ENCODE results near the gene DOLPP1. TPM values are rescaled to one million over a fixed set of nuclear protein-coding genes. Genes with fewer than 3 reads are reported as not detected.
A peak's percentile ranks its signal among the peaks of the same experiment; 100 is the strongest.
"Not testable (repeated sequence)": the region's sequence is repeated elsewhere in the genome, so short reads cannot be mapped to it uniquely, and the experiment has no call there.

Gene DOLPP1, protein sequence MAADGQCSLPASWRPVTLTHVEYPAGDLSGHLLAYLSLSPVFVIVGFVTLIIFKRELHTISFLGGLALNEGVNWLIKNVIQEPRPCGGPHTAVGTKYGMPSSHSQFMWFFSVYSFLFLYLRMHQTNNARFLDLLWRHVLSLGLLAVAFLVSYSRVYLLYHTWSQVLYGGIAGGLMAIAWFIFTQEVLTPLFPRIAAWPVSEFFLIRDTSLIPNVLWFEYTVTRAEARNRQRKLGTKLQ
- total RNA-seq (10 to 100 TPM; 14.0 to 14.4 TPM), polyA plus RNA-seq (ENCODE audit: insufficient read depth, low read depth, low replicate concordance) (17.9 TPM)
- long read RNA-seq, donor 1, transcript DOLPP1-202 (8 exons, 2,177 nt): major isoform, 9 of 9 reads
- long read RNA-seq, donor 1, partial matches to known transcripts: 0 of 9 reads
- long read RNA-seq, donor 1, other reads (novel, unspliced or antisense): 0 of 9 reads
- long read RNA-seq, donor 2, partial matches to known transcripts: 0 of 4 reads
- long read RNA-seq, donor 2, other reads (novel, unspliced or antisense): 0 of 4 reads

DNA sequence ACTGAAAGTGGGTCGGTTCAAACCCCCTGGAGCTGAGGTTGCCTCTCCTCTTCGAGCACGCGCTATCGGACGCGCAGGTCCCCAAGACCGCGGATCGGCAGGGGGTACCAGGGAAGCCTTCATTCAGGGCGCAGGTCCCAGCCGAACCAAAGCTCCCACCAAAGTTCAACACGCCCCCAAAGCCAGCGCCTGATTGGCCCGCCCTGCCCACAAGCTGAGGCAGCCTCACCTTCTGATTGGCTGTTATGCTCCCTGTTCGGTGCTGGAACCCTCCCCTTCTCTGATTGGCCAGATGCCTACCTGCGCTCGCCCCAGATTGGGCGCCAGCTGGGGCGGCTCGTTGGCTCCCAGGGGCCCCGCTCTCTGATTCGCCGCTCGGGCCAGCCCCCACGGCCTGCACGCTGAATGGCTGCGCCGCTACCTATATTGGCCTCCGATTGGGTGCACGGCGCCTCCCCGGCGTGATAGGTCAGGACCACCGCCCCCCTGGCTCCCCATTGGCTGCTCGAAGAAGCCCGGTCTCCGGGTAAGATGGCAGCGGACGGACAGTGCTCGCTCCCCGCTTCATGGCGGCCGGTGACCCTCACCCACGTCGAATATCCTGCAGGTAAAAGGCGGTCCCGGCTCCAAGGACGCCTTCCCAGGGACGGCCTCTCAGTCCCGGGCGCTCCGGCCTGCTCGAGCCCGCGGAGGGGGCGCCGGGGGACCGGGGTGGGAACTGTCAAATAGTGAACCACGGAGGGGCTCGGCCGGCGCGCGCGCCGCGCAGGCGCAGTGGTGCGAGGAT is at the start of gene DOLPP1:
Gene DOLPP1 (plus strand): TSS at position 511 of the 787 bp plus-strand sequence. CDS start 21 bp downstream, at position 532.
- intact Hi-C loops (cut with DNase I; ENCODE audit: low total_unique reads): no loop called here
- H3K36me3 ChIP-seq (ENCODE audit: low read depth, missing control alignments): no peaks in the 10 kb centered on the region
- peaks cover 12% of the 10 kb centered on the region for H3K4me1 ChIP-seq
- TF ChIP-seq POLR2A (IDR thresholded peaks at IDR 0.05): no peak
- TF ChIP-seq, protein P1, sequence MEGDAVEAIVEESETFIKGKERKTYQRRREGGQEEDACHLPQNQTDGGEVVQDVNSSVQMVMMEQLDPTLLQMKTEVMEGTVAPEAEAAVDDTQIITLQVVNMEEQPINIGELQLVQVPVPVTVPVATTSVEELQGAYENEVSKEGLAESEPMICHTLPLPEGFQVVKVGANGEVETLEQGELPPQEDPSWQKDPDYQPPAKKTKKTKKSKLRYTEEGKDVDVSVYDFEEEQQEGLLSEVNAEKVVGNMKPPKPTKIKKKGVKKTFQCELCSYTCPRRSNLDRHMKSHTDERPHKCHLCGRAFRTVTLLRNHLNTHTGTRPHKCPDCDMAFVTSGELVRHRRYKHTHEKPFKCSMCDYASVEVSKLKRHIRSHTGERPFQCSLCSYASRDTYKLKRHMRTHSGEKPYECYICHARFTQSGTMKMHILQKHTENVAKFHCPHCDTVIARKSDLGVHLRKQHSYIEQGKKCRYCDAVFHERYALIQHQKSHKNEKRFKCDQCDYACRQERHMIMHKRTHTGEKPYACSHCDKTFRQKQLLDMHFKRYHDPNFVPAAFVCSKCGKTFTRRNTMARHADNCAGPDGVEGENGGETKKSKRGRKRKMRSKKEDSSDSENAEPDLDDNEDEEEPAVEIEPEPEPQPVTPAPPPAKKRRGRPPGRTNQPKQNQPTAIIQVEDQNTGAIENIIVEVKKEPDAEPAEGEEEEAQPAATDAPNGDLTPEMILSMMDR (IDR thresholded peaks at IDR 0.05): peak in 2 of 3 experiments; percentile 23 to 27
- peak; percentile 99 for DNase-seq
- H3K4me3 ChIP-seq: peak within 1 kb of the TSS; percentile 86
- 1% methylated on average over 18 to 64 of the region's 70 CpGs for WGBS, 2 donors
- peak within 1 kb of the TSS; percentile 81 to 91 for H3K27ac ChIP-seq
- H3K9me3 ChIP-seq: no peaks in the 10 kb centered on the region
- no peaks in the 10 kb centered on the region for H3K27me3 ChIP-seq

DNA sequence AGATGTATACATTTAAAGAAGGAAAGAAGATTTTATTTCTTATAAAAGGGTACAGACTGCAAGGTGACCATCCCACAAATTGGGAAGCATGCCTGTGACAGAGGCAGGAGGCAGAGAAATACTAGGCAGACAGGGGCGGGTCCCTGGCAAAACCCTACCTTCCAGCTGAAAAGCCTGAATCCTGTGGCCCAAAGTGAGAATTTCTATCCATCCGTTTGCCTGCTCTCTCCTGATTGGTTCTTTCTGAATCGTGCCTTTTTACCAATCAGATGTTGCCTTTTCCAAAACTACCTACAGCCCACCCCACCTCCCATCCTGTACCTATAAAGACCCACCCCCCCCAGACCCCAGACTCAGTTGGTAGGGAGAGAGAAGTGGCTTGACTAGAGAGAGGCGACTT is 49.4 kb upstream of the DOLPP1 start:
- H3K9me3 ChIP-seq: no peaks in the 10 kb centered on the region
- no peaks in the 10 kb centered on the region for H3K36me3 ChIP-seq (ENCODE audit: low read depth, missing control alignments)
- H3K4me3 ChIP-seq: no peak overlapping the region
- 65 to 70% methylated on average over 4 of the region's 4 CpGs for WGBS, 2 donors
- H3K4me1 ChIP-seq: peaks cover 17% of the 10 kb centered on the region
- H3K27ac ChIP-seq: no peak overlapping the region
- intact Hi-C loops (cut with DNase I; ENCODE audit: low total_unique reads): no loop called here
- no peak for TF ChIP-seq POLR2A (IDR thresholded peaks at IDR 0.05)
- TF ChIP-seq, protein P1 (IDR thresholded peaks at IDR 0.05): no peak
- H3K27me3 ChIP-seq: no peaks in the 10 kb centered on the region
- DNase-seq: no peak

DNA sequence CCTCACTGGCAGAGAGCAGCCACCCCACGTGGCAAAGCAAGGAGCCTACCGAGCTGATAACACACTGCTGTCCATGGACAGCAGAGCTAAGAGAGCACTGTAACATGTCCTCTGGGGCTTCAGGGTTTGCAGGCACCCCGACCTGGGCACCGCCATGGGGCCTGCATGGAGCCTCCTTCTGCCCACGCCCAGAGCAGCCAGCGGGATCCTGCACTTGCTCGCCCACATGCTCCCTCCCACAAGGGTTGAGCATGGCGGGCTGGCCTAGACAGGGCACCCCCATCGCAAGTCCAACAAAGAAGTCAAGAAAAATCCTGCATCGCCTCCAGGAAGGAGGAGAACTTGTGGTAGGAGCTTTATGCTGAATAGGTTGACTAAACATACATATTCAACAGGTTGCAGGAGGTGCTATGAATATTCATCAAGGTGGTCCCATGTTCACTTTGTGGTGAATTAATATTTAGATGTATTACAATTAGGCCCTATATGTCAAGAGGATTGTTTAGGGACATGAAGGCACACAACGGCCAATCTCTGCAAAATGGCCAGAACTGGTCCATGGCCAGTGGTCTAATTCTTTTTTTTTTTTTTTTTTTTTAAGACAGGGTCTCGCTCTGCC is 48.3 kb upstream of the DOLPP1 start:
- no peak for TF ChIP-seq POLR2A (IDR thresholded peaks at IDR 0.05)
- TF ChIP-seq, protein P1 (IDR thresholded peaks at IDR 0.05): no peak
- Histone ChIP-seq H3K27ac (no peak overlapping the region), H3K36me3 (ENCODE audit: low read depth, missing control alignments) (no peaks in the 10 kb centered on the region), H3K27me3 (no peaks in the 10 kb centered on the region), H3K4me3 (no peak overlapping the region), H3K9me3 (no peaks in the 10 kb centered on the region), H3K4me1 (peaks cover 12% of the 10 kb centered on the region)
- no peak for DNase-seq
- 90 to 91% methylated on average over 10 to 12 of the region's 12 CpGs for WGBS, 2 donors
- intact Hi-C loops (cut with DNase I; ENCODE audit: low total_unique reads): no loop called here

DNA sequence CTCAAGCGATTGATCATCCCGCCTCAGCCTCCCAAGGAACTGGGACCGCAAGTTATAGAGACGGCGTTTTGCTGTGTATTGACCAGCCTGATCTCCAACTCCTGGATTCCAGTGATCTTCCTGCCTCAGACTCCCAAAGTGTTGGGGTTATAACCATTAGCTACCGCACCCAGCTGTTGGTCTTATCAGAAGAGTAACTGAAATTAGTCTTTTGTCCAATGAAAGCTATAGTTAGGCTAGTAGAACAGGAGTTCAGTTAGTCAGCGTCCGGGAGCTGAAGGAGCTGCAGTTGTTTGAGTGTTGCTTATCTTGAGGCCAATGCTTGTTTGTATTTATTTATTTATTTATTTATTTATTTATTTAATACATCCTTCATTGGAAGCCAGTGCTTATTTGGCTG is 47.7 kb upstream of the DOLPP1 start:
- Histone ChIP-seq H3K27me3 (no peaks in the 10 kb centered on the region), H3K27ac (no peak overlapping the region), H3K4me1 (peaks cover 18% of the 10 kb centered on the region), H3K4me3 (no peak overlapping the region), H3K36me3 (ENCODE audit: low read depth, missing control alignments) (no peaks in the 10 kb centered on the region), H3K9me3 (no peaks in the 10 kb centered on the region)
- intact Hi-C loops (cut with DNase I; ENCODE audit: low total_unique reads): no loop called here
- WGBS, 2 donors: 93% methylated on average over 8 of the region's 8 CpGs
- DNase-seq: no peak
- no peak for TF ChIP-seq POLR2A (IDR thresholded peaks at IDR 0.05)
- TF ChIP-seq, protein P1 (IDR thresholded peaks at IDR 0.05): no peak

DNA sequence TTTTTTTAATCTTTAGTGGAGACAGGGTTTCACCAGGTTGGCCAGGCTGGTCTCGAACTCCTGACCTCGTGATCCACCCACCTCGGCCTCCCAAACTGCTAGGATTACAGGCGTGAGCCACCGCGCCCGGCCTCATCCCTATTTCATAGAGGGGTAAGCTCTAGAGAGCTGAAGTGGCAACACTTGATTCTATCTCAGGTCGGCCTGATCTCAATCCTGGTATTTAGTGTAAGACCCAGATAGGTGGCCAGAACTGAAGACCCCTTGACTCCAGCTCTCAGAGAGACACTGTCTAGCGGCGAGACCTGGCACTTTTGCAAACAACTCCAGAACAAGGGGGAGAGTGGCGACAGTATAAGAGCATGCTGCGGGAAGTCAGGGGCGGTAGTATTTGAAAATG is 45.1 kb upstream of the DOLPP1 start:
- Histone ChIP-seq H3K27ac (peak overlapping the region in 1 of 2 donors; percentile 67), H3K4me3 (peak overlapping the region; percentile 64 to 91), H3K4me1 (peaks cover 16% of the 10 kb centered on the region)
- 13 to 46% methylated on average over 12 to 13 of the region's 13 CpGs for WGBS, 2 donors
- H3K9me3 ChIP-seq; DNase-seq; H3K27me3 ChIP-seq; H3K36me3 ChIP-seq (ENCODE audit: low read depth, missing control alignments); intact Hi-C loops (cut with DNase I; ENCODE audit: low total_unique reads): not testable (repeated sequence)

Data from testis (tissue), 5 donors.